ENCODE data around the gene NEURL1B. TPM values are rescaled to one million over a fixed set of nuclear protein-coding genes. Genes with fewer than 3 reads are reported as not detected.

NEURL1B gene
- total RNA-seq, 1 experiment from 2014 or later: 4.7 TPM

DNA sequence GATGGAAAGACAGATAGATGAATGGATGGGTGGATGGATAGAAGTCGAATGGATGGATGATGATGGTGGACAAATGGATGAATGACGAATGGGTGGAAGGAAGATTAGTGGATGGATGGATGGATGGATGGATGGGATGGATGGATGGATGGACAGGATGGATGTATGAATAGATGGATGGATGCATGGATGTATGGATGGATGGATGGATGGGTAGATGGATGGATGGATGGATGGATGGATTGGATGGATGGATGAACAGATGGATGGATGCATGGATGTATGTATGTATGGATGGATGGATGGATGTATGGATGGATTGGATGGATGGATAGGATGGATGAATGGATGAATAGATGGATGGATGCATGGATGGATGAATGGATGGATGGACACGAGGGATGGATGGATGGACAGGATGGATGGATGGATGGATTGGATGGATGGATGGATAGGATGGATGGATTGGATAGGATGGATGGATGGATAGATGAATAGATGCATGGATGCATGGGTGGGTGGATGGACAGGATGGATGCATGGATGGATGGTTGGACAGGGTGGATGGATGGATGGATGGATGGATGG, 77.6 kb downstream of the NEURL1B start:
- H3K36me3 ChIP-seq (replicated peaks; ENCODE audit: control insufficient read depth, insufficient read depth, low read length): no peaks in the 10 kb centered on the region
- no peak for DNase-seq
- H3K4me3 ChIP-seq (ENCODE audit: insufficient read depth, low read depth, low read length): no peak overlapping the region
- peaks cover 10% of the 10 kb centered on the region for H3K27me3 ChIP-seq (ENCODE audit: control insufficient read depth, insufficient read depth, low read length)

DNA sequence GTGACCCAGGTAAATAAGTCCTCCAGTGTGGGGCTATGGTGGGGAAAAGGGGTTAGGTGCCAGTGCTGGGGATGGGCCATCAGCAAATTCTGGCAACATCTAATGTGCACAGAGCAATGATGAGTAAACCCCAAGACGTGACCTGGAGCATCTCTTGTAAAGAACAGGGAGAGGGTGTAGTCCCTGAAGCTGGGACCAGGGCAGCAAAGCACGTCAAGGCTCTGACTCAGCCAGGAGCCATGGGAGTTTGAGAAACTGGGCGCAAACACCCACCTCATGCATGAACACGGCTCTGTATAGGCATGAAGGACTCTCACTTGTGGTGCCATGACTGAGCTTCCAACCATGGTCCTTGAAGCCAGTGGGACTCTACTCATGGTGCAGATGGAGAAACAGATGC, 78.1 kb downstream of the NEURL1B start:
- peak; percentile 7 for DNase-seq
- Histone ChIP-seq H3K36me3 (replicated peaks; ENCODE audit: control insufficient read depth, insufficient read depth, low read length) (no peaks in the 10 kb centered on the region), H3K27me3 (ENCODE audit: control insufficient read depth, insufficient read depth, low read length) (peaks cover 10% of the 10 kb centered on the region), H3K4me3 (ENCODE audit: insufficient read depth, low read depth, low read length) (no peak overlapping the region)

- Histone ChIP-seq H3K36me3 (replicated peaks; ENCODE audit: control insufficient read depth, insufficient read depth, low read length) (no peaks in the 10 kb centered on the region), H3K27me3 (ENCODE audit: control insufficient read depth, insufficient read depth, low read length) (peaks cover 10% of the 10 kb centered on the region), H3K4me3 (ENCODE audit: insufficient read depth, low read depth, low read length) (no peak overlapping the region)
- no peak for DNase-seq
Measured at GRCh38 chr5:172720655-172721054, 79.6 kb downstream of the NEURL1B start.

GRCh38 chr5:172721455-172722326, 80.6 kb downstream of the NEURL1B start:
- Histone ChIP-seq H3K36me3 (replicated peaks; ENCODE audit: control insufficient read depth, insufficient read depth, low read length) (no peaks in the 10 kb centered on the region), H3K27me3 (ENCODE audit: control insufficient read depth, insufficient read depth, low read length) (peaks cover 10% of the 10 kb centered on the region), H3K4me3 (ENCODE audit: insufficient read depth, low read depth, low read length) (no peak overlapping the region)
- DNase-seq: peak; percentile 10

GRCh38 chr5:172722327-172722815, 81.3 kb downstream of the NEURL1B start:
- Histone ChIP-seq H3K27me3 (ENCODE audit: control insufficient read depth, insufficient read depth, low read length) (peaks cover 7% of the 10 kb centered on the region; the same call in 1 of the 2 replicates), H3K4me3 (ENCODE audit: insufficient read depth, low read depth, low read length) (no peak overlapping the region), H3K36me3 (replicated peaks; ENCODE audit: control insufficient read depth, insufficient read depth, low read length) (no peaks in the 10 kb centered on the region)
- DNase-seq: no peak

- Histone ChIP-seq H3K27me3 (ENCODE audit: control insufficient read depth, insufficient read depth, low read length) (peaks cover 2% of the 10 kb centered on the region; the same call in 1 of the 2 replicates), H3K36me3 (replicated peaks; ENCODE audit: control insufficient read depth, insufficient read depth, low read length) (no peaks in the 10 kb centered on the region), H3K4me3 (ENCODE audit: insufficient read depth, low read depth, low read length) (no peak overlapping the region)
- DNase-seq: no peak
Measured at GRCh38 chr5:172723508-172723907, 82.4 kb downstream of the NEURL1B start.

DNA sequence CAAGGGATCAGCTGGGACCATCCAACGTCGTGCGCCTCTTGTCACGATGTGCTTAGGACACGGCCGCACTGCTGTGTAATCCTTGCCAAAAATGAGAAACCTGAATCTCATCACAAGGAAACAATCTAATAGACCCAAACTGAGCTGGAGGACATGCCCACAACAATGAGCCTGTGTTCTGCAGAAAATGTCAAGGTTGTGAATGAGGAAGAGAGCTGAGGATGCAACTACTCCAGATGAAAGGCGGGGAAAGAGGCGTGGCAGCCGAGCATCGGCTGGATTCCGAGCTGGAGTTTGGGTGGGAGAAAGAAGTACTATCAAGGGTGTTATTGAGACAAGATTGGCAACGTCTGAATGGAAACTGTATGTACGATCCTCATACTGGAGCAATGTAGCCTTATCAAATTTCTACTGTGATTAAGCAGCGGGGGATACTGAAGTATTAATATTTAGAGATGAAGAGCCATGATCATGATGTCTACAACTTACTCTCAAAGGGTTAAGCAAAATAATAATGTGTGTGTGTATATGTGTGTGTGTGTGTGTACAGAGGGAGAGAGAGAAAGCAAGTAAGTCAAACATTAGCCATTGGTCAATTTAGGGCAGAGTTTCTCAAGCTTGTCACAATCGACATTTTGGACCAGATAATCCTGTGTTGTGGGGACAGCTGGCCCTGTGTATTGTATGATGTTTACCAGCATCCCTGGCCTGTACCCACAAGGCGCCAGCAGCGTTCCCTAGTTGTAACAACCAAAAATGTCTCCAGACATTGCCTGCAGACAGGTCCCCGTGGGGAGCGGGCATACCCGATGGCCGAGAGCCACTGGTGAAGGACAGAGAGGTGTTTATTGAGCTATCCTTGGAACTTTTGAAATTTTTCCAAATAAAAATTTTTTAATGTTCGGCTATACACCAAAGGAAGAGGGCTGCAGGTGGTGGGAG, 83.5 kb downstream of the NEURL1B start:
- Histone ChIP-seq H3K4me3 (ENCODE audit: insufficient read depth, low read depth, low read length) (no peak overlapping the region), H3K36me3 (replicated peaks; ENCODE audit: control insufficient read depth, insufficient read depth, low read length) (no peaks in the 10 kb centered on the region), H3K27me3 (ENCODE audit: control insufficient read depth, insufficient read depth, low read length) (peaks cover 2% of the 10 kb centered on the region; the same call in 1 of the 2 replicates)
- no peak for DNase-seq

DNA sequence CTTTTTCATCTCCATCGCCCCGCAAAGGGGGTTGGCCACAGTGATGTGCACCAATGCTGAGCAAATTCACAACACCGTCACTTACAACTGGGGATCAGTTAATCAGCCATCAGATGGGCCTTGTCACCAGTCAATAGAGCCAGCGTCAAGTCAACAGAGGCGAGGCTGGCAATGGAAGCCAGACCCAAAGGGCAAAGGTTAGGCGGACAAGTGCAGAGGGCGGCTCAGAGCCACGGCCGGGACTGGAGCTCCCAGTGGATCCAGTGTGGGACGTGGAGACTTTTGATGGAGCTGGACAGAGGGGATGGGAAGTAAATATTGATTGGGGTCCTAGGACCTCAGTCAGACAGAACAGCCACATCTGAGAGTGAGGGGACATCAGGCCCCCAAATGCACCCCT, 84.2 kb downstream of the NEURL1B start:
- no peak for DNase-seq
- no peaks in the 10 kb centered on the region for H3K36me3 ChIP-seq (replicated peaks; ENCODE audit: control insufficient read depth, insufficient read depth, low read length)
- H3K27me3 ChIP-seq (ENCODE audit: control insufficient read depth, insufficient read depth, low read length): 0 out of 2 replicates have a peak, but pooled peaks cover 2% of the 10 kb centered on the region
- H3K4me3 ChIP-seq (ENCODE audit: insufficient read depth, low read depth, low read length): no peak overlapping the region

DNA sequence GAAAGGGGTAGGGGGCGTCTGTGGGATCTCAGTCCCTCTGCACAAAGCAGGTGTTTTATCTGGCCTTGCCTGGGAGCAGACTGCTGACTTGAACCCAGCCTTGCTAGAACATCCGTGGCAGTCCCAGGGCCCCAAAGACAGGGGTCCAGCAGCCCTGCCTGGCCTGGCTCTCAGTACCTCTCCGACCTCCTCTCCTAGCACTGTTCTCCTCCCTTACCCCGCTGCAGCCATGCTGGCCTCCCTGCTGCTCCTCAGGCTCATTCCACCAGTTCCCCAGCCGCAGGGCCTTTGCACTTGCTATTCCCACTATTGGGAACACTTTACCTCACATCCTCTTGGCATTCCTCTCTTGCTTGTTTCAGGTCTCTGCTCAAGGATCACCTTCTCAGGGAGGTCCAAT, 84.7 kb downstream of the NEURL1B start:
- no peaks in the 10 kb centered on the region for H3K36me3 ChIP-seq (replicated peaks; ENCODE audit: control insufficient read depth, insufficient read depth, low read length)
- H3K4me3 ChIP-seq (ENCODE audit: insufficient read depth, low read depth, low read length): no peak overlapping the region
- no peaks in the 10 kb centered on the region for H3K27me3 ChIP-seq (ENCODE audit: control insufficient read depth, insufficient read depth, low read length)
- no peak for DNase-seq

- Histone ChIP-seq H3K27me3 (ENCODE audit: control insufficient read depth, insufficient read depth, low read length) (no peaks in the 10 kb centered on the region; the same call in 1 of the 2 replicates), H3K36me3 (replicated peaks; ENCODE audit: control insufficient read depth, insufficient read depth, low read length) (no peaks in the 10 kb centered on the region), H3K4me3 (ENCODE audit: insufficient read depth, low read depth, low read length) (no peak overlapping the region)
- no peak for DNase-seq
Measured at GRCh38 chr5:172726966-172727365, 85.9 kb downstream of the NEURL1B start.

GRCh38 chr5:172727551-172727950, 86.5 kb downstream of the NEURL1B start:
- Histone ChIP-seq H3K36me3 (replicated peaks; ENCODE audit: control insufficient read depth, insufficient read depth, low read length) (no peaks in the 10 kb centered on the region), H3K27me3 (ENCODE audit: control insufficient read depth, insufficient read depth, low read length) (no peaks in the 10 kb centered on the region; the same call in 1 of the 2 replicates), H3K4me3 (ENCODE audit: insufficient read depth, low read depth, low read length) (no peak overlapping the region)
- no peak for DNase-seq

GRCh38 chr5:172728481-172729241, 87.6 kb downstream of the NEURL1B start:
- H3K27me3 ChIP-seq (ENCODE audit: control insufficient read depth, insufficient read depth, low read length): no peaks in the 10 kb centered on the region; the same call in 1 of the 2 replicates
- H3K36me3 ChIP-seq (replicated peaks; ENCODE audit: control insufficient read depth, insufficient read depth, low read length): no peaks in the 10 kb centered on the region
- no peak overlapping the region for H3K4me3 ChIP-seq (ENCODE audit: insufficient read depth, low read depth, low read length)
- DNase-seq: no peak

DNA sequence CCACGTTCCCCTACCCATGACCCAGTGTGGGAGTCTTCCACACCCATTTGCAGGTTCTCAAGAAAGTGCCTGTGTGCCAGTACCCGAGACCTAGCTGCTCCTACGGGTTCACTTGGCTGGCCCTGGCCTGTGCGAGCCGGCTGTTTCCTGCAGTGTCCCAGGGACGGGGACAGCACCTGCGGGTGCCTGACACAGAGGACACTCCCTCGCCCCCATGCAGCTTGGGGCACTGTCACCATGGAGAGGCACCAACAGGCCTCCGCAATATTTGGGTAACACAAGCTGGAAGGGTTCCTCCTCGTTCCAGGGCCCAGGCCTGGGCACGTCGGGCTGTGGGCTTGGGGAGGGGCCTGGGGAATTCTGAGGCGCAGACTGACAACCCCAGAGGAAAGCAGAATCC, 88.5 kb downstream of the NEURL1B start:
- DNase-seq: no peak
- H3K27me3 ChIP-seq (ENCODE audit: control insufficient read depth, insufficient read depth, low read length): no peaks in the 10 kb centered on the region; the same call in 1 of the 2 replicates
- no peak overlapping the region for H3K4me3 ChIP-seq (ENCODE audit: insufficient read depth, low read depth, low read length)
- no peaks in the 10 kb centered on the region for H3K36me3 ChIP-seq (replicated peaks; ENCODE audit: control insufficient read depth, insufficient read depth, low read length)

All from H7 (cell line).